ENCODE measurements around the gene NUP214. TPM values are rescaled to one million over a fixed set of nuclear protein-coding genes. Genes with fewer than 3 reads are reported as not detected.

Gene NUP214
- total RNA-seq, 6 experiments from 2014 or later = 34.2 to 43.7 (median 39.3) TPM

DNA sequence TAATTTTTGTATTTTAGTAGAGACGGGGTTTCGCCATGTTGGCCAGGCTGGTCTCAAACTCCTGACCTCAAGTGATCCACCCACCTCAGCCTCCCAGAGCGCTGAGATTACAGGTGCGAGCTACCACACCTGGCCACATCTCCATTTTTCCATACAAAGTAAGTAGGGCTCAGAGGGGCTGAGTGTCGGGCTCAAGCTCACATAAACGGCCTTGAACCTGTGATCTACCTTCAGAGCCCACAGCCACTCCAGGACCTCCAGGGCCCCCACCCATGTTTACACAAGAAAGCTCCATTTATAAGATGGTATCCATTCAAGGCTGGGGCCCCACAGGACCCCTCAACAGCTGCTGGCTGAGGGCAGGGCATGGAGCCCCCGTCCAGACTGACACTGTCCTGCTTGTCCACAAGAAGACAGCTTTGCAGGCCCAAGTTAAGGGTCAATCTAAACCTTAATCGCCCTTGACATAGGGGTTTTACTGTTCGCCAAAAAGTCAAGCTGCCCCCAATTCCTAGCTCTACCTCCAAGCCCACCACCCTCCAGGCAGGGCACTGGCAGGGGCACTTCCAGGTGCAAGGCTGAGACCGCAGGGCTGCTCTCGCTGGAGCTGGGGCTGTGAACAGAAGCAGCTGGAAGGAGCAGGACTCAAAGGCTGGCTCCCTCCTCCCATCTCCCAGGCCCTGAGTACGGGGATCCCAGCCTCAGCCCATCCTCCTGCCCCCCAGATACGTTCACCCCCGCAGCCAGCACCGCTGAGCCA, 132.1 kb downstream of the NUP214 start:
- H3K9me3 Mint-ChIP-seq = no peaks in the 10 kb centered on the region
- no peak overlapping the region for H3K4me3 Mint-ChIP-seq
- peaks cover 13% of the 10 kb centered on the region for H3K4me1 Mint-ChIP-seq (ENCODE audit: low read depth)
- H3K36me3 Mint-ChIP-seq (ENCODE audit: low read depth) = no peaks in the 10 kb centered on the region
- peaks cover 10% of the 10 kb centered on the region for H3K27me3 Mint-ChIP-seq (ENCODE audit: insufficient read depth)
- TF ChIP-seq CTCF (IDR thresholded peaks at IDR 0.05) = no peak
- DNase-seq = no peak
- no peak overlapping the region for H3K27ac Mint-ChIP-seq

GRCh38 chr9:131258186-131258585, 132.8 kb downstream of the NUP214 start:
- no peak for DNase-seq
- Mint-ChIP-seq H3K36me3 (ENCODE audit: low read depth) (no peaks in the 10 kb centered on the region), H3K9me3 (no peaks in the 10 kb centered on the region), H3K4me1 (ENCODE audit: low read depth) (peaks cover 17% of the 10 kb centered on the region), H3K27ac (no peak overlapping the region), H3K27me3 (ENCODE audit: insufficient read depth) (peaks cover 10% of the 10 kb centered on the region), H3K4me3 (no peak overlapping the region)
- TF ChIP-seq CTCF (IDR thresholded peaks at IDR 0.05) = no peak

DNA sequence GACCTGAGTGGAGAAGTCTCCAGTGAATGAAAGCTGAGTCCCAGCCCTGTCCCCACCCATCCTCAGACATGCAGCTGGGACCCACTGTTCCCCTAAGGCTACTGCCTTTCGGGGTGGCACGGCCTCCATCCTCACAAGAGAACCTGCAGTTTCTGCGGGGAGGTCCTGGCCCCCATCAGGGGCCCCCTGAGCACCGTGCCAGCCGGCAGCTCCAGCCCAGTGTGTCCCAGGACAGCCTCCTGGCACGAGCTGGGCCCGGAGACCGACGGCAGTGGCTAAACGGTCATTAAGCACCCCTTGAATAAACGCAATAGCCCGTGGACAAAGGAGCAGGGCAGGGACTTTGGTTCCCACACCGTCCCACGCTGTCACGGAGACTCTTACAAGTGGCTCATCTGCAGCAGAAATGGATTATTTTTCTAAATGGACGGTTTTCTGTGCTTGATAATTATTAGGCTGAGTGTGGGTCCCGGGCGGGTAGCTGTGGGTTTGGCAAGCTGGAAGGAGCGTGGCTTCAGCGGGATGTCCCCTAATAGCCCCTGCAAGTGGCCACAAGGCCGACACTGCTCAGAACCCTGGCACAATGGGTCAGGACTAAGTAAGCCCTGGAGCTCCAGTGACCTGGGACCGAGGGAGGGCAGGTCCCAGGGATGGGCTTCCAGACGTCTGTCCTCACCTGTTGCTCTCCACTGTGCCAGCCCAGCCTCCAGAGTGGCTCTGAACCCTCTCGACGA, 133.5 kb downstream of the NUP214 start:
- Mint-ChIP-seq H3K27ac (no peak overlapping the region), H3K4me1 (ENCODE audit: low read depth) (peaks cover 17% of the 10 kb centered on the region), H3K4me3 (no peak overlapping the region), H3K27me3 (ENCODE audit: insufficient read depth) (peaks cover 10% of the 10 kb centered on the region), H3K9me3 (no peaks in the 10 kb centered on the region), H3K36me3 (ENCODE audit: low read depth) (no peaks in the 10 kb centered on the region)
- no peak for DNase-seq
- TF ChIP-seq CTCF (IDR thresholded peaks at IDR 0.05) = no peak

DNA sequence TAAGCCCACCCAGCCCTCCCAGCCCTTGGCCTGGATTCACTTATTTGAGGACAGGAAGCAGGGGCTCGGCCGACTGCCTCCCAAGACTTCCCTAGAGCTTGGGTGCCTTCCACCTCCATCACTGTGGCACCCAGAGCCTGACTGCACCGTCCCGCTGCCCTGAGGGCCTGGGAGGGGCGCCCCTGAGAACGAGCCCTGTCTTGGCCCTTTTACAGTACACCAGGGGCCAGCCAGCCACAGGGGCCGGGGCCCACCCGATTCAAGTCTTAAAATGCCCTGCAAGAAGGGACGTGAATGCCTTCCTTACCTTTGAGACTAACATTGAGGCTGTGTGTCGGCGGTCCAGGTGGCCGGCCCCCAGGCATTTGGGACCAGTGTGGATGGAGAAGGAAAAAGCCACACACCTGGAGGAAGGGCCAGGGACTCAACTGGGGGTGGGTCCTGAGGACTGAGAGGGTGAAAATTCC, 134.1 kb downstream of the NUP214 start:
- H3K27ac Mint-ChIP-seq = no peak overlapping the region
- H3K36me3 Mint-ChIP-seq (ENCODE audit: low read depth) = no peaks in the 10 kb centered on the region
- no peak overlapping the region for H3K4me3 Mint-ChIP-seq
- peaks cover 17% of the 10 kb centered on the region for H3K4me1 Mint-ChIP-seq (ENCODE audit: low read depth)
- TF ChIP-seq CTCF (IDR thresholded peaks at IDR 0.05) = no peak
- H3K27me3 Mint-ChIP-seq (ENCODE audit: insufficient read depth) = peaks cover 10% of the 10 kb centered on the region
- H3K9me3 Mint-ChIP-seq = no peaks in the 10 kb centered on the region
- no peak for DNase-seq

DNA sequence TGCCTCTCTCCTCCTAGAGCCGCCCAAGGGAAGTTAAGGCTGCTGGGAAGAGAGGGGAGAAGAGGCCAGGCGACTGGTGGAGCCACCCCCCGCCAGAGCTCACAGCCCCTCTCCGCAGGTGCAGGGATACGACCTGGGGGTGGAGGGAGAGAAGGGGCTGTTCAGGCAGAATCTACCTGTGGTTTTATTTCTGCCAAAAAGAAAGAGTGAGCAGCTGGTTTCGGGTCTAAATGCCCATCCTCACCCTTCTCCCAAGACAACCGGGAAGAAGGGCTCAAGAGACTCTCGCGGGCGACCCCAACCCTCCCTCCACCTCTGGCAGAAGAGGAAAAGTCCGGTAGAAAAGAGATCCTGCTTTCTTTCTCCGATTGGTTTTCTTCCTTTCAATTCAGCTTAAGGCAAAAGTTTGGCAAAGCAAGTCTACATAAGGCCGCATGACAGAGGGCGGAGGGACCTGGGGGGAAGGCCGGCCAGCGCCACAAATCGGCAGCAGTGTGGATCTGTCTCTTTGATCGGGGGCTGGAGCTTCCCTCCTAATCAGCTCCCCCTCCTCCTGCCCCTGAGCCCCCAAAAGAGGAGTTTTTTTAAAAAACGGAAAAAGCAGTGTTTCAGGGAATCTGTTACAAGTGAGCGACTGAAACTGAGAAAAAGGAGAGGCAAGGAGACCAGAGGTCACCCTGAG, 134.7 kb downstream of the NUP214 start:
- Mint-ChIP-seq H3K27ac (no peak overlapping the region), H3K4me1 (ENCODE audit: low read depth) (peaks cover 17% of the 10 kb centered on the region), H3K9me3 (no peaks in the 10 kb centered on the region), H3K4me3 (no peak overlapping the region), H3K27me3 (ENCODE audit: insufficient read depth) (peaks cover 10% of the 10 kb centered on the region), H3K36me3 (ENCODE audit: low read depth) (no peaks in the 10 kb centered on the region)
- no peak for TF ChIP-seq CTCF (IDR thresholded peaks at IDR 0.05)
- no peak for DNase-seq

All from HFFc6 (cell line).